Osteocyte (in vitro differentiated cells): ENCODE results near the gene LRBA. TPM values are rescaled to one million over a fixed set of nuclear protein-coding genes. Genes with fewer than 3 reads are reported as not detected.

Experiments
- DNase-seq: peaks from one replicate; pipeline ENCODE4 v3.0.0; 2021; ENCODE audit warnings: mixed read lengths; ENCODE audit not compliant: unreplicated experiment; ENCODE audit errors: extremely low spot score
- H3K27ac Mint-ChIP-seq: one replicate; pipeline ENCODE4 v1.8.0; 2021; ENCODE audit warnings: mild to moderate bottlenecking, mixed read lengths; ENCODE audit not compliant: unreplicated experiment
- H3K27me3 Mint-ChIP-seq: one replicate; pipeline ENCODE4 v1.8.0; 2021; ENCODE audit warnings: mixed read lengths; ENCODE audit not compliant: unreplicated experiment
- H3K36me3 Mint-ChIP-seq: one replicate; pipeline ENCODE4 v1.8.0; 2021; ENCODE audit warnings: mixed read lengths; ENCODE audit not compliant: unreplicated experiment
- H3K4me1 Mint-ChIP-seq: one replicate; pipeline ENCODE4 v1.8.0; 2021; ENCODE audit warnings: mixed read lengths; ENCODE audit not compliant: unreplicated experiment
- H3K4me3 Mint-ChIP-seq: one replicate; pipeline ENCODE4 v1.8.0; 2021; ENCODE audit warnings: mild to moderate bottlenecking, moderate library complexity, mixed read lengths; ENCODE audit not compliant: unreplicated experiment
- H3K9me3 Mint-ChIP-seq: one replicate; pipeline ENCODE4 v1.8.0; 2021; ENCODE audit warnings: mixed read lengths; ENCODE audit not compliant: unreplicated experiment
- total RNA-seq: library from RNA; stranded (reverse); gene quantifications from 2 replicates; pipeline ENCODE4 v1.2.1, GENCODE V29; 2021
- TF ChIP-seq, protein P1 (sequence below): fragments of 200-600 bp; sonication (generic); IDR thresholded peaks from 2 replicates; pipeline ENCODE4 v1.5.0; 2021; ENCODE audit warnings: antibody characterized with exemption, mild to moderate bottlenecking, moderate library complexity

Gene LRBA
- total RNA-seq, 1 donor from 2014 or later = 40.8 TPM

DNA sequence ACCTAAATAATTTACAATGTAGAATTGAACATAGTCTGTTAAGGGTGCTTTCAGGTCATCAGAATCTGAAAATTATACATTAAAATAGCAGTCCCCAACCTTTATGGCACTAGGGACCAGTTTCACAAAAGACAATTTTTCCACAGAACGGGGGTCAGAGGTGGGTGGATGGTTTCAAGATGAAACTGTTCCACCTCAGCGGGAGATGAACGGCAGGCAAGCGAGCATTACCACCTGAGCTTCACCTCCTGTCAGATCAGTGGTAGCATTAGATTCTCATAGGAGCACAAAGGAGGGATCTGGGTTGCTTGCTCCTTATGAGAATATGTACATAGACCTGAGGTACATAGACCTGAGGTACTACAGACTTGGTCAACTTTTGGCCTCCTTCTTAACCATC lies 29.0 kb downstream of the LRBA start:
- no peak for DNase-seq
- Mint-ChIP-seq H3K9me3 (no peaks in the 10 kb centered on the region), H3K4me1 (peaks cover 2% of the 10 kb centered on the region), H3K4me3 (no peak overlapping the region), H3K36me3 (peaks cover 4% of the 10 kb centered on the region), H3K27ac (no peak overlapping the region), H3K27me3 (no peaks in the 10 kb centered on the region)
- TF ChIP-seq, protein P1, sequence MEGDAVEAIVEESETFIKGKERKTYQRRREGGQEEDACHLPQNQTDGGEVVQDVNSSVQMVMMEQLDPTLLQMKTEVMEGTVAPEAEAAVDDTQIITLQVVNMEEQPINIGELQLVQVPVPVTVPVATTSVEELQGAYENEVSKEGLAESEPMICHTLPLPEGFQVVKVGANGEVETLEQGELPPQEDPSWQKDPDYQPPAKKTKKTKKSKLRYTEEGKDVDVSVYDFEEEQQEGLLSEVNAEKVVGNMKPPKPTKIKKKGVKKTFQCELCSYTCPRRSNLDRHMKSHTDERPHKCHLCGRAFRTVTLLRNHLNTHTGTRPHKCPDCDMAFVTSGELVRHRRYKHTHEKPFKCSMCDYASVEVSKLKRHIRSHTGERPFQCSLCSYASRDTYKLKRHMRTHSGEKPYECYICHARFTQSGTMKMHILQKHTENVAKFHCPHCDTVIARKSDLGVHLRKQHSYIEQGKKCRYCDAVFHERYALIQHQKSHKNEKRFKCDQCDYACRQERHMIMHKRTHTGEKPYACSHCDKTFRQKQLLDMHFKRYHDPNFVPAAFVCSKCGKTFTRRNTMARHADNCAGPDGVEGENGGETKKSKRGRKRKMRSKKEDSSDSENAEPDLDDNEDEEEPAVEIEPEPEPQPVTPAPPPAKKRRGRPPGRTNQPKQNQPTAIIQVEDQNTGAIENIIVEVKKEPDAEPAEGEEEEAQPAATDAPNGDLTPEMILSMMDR = no peak

DNA sequence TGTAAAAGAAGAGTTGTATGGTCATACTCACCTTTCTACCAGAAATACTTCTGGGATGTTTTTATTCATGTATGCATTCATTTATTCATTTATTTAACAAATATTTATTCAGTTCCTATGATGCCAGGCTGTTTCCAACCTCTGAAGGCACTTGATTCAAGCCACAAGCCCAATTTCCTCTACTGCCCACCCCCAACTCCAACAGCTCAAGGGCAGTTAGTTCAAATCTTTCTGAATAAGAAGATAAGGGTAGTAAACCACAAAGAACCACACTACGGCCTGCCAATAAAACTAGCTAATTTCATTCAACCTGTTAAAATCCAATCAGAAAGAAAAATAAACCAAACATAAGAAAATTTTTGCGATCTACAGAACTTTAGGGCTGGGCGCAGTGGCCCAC lies 31.2 kb downstream of the LRBA start:
- Mint-ChIP-seq H3K4me3 (no peak overlapping the region), H3K4me1 (peaks cover 2% of the 10 kb centered on the region), H3K27ac (no peak overlapping the region), H3K36me3 (peaks cover 2% of the 10 kb centered on the region), H3K9me3 (peaks cover 4% of the 10 kb centered on the region), H3K27me3 (no peaks in the 10 kb centered on the region)
- DNase-seq = no peak
- TF ChIP-seq, protein P1 = no peak

DNA sequence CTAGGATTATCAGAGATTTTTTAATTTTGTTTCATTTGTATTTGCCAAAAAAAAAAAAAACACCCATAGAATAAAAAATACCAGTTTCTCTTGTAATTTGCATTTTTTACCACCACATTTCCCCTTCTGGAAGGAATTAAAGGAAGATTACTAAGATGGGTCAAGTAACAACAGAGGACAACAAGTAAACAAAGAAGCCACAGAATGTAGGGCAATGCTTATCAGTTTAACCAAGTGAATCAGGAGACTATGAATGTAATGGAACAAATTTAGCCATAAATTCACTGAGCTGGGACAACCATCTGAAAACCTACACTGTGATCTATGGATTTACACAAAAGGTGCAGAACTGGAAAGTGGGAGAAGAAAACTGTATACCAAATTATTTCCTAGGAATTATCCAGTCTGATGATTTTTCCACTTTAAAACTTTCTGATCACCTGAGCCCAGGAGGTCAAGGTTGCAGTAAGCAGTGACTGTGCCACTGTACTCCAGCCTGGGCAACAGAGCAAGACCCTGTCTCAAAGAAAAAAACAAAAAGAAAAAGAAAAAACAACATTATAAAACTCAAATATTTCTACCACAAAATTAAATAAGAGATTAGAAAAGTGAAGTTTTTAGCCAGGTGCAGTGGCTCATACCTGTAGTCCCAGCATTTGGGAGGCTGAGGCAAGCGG lies 32.4 kb downstream of the LRBA start:
- no peak overlapping the region for H3K27ac Mint-ChIP-seq
- TF ChIP-seq, protein P1 = no peak
- H3K36me3 Mint-ChIP-seq = peaks cover 8% of the 10 kb centered on the region
- peaks cover 12% of the 10 kb centered on the region for H3K9me3 Mint-ChIP-seq
- DNase-seq = no peak
- peaks cover 2% of the 10 kb centered on the region for H3K4me1 Mint-ChIP-seq
- no peak overlapping the region for H3K4me3 Mint-ChIP-seq
- H3K27me3 Mint-ChIP-seq = no peaks in the 10 kb centered on the region

DNA sequence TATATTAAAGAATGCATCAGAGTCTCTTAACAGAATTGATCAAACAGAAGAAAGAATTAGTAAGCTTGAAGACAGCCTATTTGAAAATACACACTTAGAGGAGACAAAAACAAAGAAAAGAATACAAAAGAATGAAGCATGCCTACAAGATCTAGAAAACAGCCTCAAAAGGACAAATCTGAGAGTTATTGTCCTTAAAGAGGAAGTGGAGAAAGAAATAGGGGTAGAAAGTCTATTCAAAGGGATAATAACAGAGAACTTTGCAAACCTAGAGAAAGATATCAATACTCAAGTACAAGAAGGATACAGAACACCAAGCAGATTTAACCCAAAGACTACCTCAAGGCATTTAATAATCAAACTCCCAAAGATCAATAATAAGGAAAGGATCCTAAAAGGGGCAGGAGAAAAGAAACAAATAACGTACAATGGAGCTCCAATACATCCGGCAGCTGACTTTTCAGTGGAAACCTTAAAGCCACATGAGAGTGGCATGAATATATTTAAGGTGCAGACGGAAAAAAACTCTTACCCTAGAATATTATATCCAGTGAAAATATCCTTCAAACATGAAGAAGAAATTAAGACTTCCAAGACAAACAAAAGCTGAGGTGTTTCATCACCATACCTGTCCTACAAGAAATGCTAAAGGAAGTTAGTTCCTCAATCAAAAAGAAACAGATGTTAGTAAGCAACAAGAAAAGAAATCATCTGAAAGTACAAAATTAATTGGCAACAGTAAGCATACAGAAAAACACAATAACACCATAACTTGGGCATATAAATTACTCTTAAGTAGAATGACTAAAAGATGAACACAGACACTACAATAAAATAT lies 36.1 kb downstream of the LRBA start:
- Mint-ChIP-seq H3K4me3 (no peak overlapping the region), H3K27me3 (no peaks in the 10 kb centered on the region), H3K27ac (no peak overlapping the region), H3K36me3 (peaks cover 8% of the 10 kb centered on the region), H3K4me1 (peaks cover 9% of the 10 kb centered on the region), H3K9me3 (peaks cover 12% of the 10 kb centered on the region)
- DNase-seq = no peak
- TF ChIP-seq, protein P1 = no peak

DNA sequence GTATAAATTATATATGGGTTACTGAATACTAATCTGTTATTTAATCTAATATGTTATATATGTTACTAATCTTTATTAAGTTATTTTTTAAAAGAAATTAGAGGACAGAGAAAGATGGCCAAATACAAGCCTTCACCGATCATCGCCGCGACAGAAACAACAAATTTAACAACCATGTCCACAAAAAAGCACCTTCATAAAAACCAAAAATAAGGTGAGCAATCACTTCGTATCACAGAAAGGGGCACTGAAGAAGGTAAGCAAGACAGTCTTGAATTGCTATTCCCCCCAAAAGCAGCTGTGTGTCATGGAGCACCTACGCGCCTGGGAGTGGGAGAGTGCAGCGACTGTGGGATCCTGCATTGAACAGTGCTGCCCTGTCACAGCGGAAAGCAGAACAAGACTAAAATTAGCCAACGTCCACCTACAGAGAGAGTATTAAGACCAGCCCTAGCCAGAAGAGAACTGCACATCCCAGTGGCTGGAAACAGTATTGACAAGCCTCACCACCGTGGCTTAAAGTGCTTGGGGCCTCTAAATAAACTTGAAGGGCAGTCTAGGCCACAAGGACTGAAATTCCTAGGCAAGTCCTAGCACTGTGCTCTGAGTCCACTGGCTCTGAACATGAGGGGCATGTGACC lies 38.5 kb downstream of the LRBA start:
- no peak overlapping the region for H3K4me3 Mint-ChIP-seq
- TF ChIP-seq, protein P1 = no peak
- peaks cover 12% of the 10 kb centered on the region for H3K9me3 Mint-ChIP-seq
- no peak overlapping the region for H3K27ac Mint-ChIP-seq
- peaks cover 8% of the 10 kb centered on the region for H3K36me3 Mint-ChIP-seq
- H3K27me3 Mint-ChIP-seq = no peaks in the 10 kb centered on the region
- peaks cover 19% of the 10 kb centered on the region for H3K4me1 Mint-ChIP-seq
- no peak for DNase-seq
